Fibroblast of upper back skin (primary cell): ENCODE measurements around the gene DLGAP1.

ENCODE experiments used
- DNase-seq: peaks from one replicate; pipeline ENCODE4 v3.0.0-alpha.2; 2013

DLGAP1 gene

GRCh38 chr18:3983351-3983969 is 471.6 kb downstream of the DLGAP1 start:
- peak; percentile 92 for DNase-seq

GRCh38 chr18:3982541-3982940 is 472.6 kb downstream of the DLGAP1 start:
- DNase-seq: peak; percentile 62

- no peak for DNase-seq
Observed at GRCh38 chr18:3979024-3979423, 476.1 kb downstream of the DLGAP1 start.

GRCh38 chr18:3973191-3973850 is 481.8 kb downstream of the DLGAP1 start:
- DNase-seq: peak; percentile 17

GRCh38 chr18:3972291-3972930 is 482.7 kb downstream of the DLGAP1 start:
- DNase-seq: peak; percentile 13

- no peak for DNase-seq
Observed at GRCh38 chr18:3970929-3971328, 484.2 kb downstream of the DLGAP1 start.

- no peak for DNase-seq
Observed at GRCh38 chr18:3967359-3968180, 487.5 kb downstream of the DLGAP1 start.

GRCh38 chr18:3966642-3967358 is 488.3 kb downstream of the DLGAP1 start:
- DNase-seq: peak; percentile 31

- DNase-seq: peak; percentile 9
Observed at GRCh38 chr18:3966246-3966641, 488.9 kb downstream of the DLGAP1 start.

- DNase-seq: no peak
Observed at GRCh38 chr18:3960977-3961376, 494.1 kb downstream of the DLGAP1 start.

- no peak for DNase-seq
Observed at GRCh38 chr18:3960142-3960541, 495.0 kb downstream of the DLGAP1 start.

GRCh38 chr18:3952031-3952430 is 503.1 kb downstream of the DLGAP1 start:
- DNase-seq: no peak

GRCh38 chr18:3950668-3951404 is 504.3 kb downstream of the DLGAP1 start:
- no peak for DNase-seq

- DNase-seq: no peak
Observed at GRCh38 chr18:3948958-3949357, 506.1 kb downstream of the DLGAP1 start.

- DNase-seq: no peak
Observed at GRCh38 chr18:3947383-3947782, 507.7 kb downstream of the DLGAP1 start.

- peak; percentile 28 for DNase-seq
Observed at GRCh38 chr18:3935305-3935704, 519.8 kb downstream of the DLGAP1 start.

- DNase-seq: no peak
Observed at GRCh38 chr18:3932276-3932675, 522.8 kb downstream of the DLGAP1 start.

- peak; percentile 33 for DNase-seq
Observed at GRCh38 chr18:3931542-3932112, 523.5 kb downstream of the DLGAP1 start.

- no peak for DNase-seq
Observed at GRCh38 chr18:3931013-3931315, 524.1 kb downstream of the DLGAP1 start.

- DNase-seq: no peak
Observed at GRCh38 chr18:3930126-3931012, 524.7 kb downstream of the DLGAP1 start.

- DNase-seq: peak; percentile 31
Observed at GRCh38 chr18:3924455-3924854, 530.7 kb downstream of the DLGAP1 start.
